SK-N-MC (cell line): ENCODE measurements around the gene TLK2.
"Not testable (repeated sequence)": the region's sequence is repeated elsewhere in the genome, so short reads cannot be mapped to it uniquely, and the experiment has no call there.

Source experiments
- DNase-seq: peaks from one replicate; pipeline ENCODE4 v3.0.0-alpha.2; 2011; ENCODE audit warnings: low read depth, low spot score
- H3K27ac ChIP-seq: fragments of 200-600 bp; sonication (generic); 2 replicates; pipeline ENCODE4 v1.5.1; 2016; ENCODE audit warnings: mixed run types
- H3K36me3 ChIP-seq: fragments of 200-600 bp; sonication (generic); 2 replicates; pipeline ENCODE4 v1.6.1; 2017; ENCODE audit warnings: antibody characterized with exemption, low read length, mixed read lengths; ENCODE audit not compliant: insufficient read depth
- H3K4me3 ChIP-seq: fragments of 200-600 bp; sonication (generic); 2 replicates; pipeline ENCODE4 v1.5.1; 2016
- H3K9ac ChIP-seq: fragments of 200-600 bp; sonication (generic); 2 replicates; pipeline ENCODE4 v1.8.0; 2017; ENCODE audit warnings: mixed run types, mixed read lengths; ENCODE audit not compliant: insufficient read length
- H3K9me3 ChIP-seq: fragments of 200-600 bp; sonication (generic); 2 replicates; pipeline ENCODE4 v1.6.1; 2017; ENCODE audit warnings: low read depth, mild to moderate bottlenecking, antibody characterized with exemption, low read length, moderate library complexity, mixed read lengths
- EZH2 ChIP-seq: fragments of 200-600 bp; sonication (generic); IDR thresholded peaks from one replicate; pipeline ENCODE4 v1.6.1; 2017; ENCODE audit warnings: antibody characterized with exemption
- FOXP2 ChIP-seq: optimal IDR thresholded peaks from 2 replicates; pipeline ENCODE3; 2011; ENCODE audit warnings: mild to moderate bottlenecking, moderate library complexity; ENCODE audit not compliant: insufficient read depth; ENCODE audit errors: extremely low read length, control extremely low read depth
- POLR2AphosphoS5 ChIP-seq: IDR thresholded peaks from 2 replicates; pipeline ENCODE4 v1.6.1; 2012; ENCODE audit warnings: mild to moderate bottlenecking, low read depth, low read length, borderline replicate concordance

The TLK2 gene

DNA sequence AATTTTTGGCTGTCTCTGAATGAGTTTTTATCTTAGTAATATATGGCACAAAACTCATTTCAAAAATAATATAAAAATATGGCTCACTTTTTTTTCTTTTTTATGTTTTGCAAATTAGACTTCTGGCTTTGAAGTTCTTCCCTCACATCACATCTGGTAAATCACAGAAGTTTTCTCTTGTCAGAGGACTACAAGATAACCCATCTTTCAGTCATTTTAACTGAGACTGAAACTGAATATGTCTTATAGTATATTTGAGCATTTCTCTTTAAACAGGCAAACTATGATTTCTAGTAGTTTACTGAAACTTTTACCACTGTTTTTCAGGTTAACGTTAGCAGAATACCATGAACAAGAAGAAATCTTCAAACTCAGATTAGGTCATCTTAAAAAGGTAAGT is 97.8 kb downstream of the TLK2 start:
- H3K4me3 ChIP-seq: no peak overlapping the region
- no peak overlapping the region for H3K27ac ChIP-seq
- no peaks in the 10 kb centered on the region for H3K9me3 ChIP-seq
- TF ChIP-seq FOXP2 (no peak), POLR2AphosphoS5 (no peak), EZH2 (no peak)
- DNase-seq: no peak
- H3K36me3 ChIP-seq: peaks cover 50% of the 10 kb centered on the region
- no peak overlapping the region for H3K9ac ChIP-seq

DNA sequence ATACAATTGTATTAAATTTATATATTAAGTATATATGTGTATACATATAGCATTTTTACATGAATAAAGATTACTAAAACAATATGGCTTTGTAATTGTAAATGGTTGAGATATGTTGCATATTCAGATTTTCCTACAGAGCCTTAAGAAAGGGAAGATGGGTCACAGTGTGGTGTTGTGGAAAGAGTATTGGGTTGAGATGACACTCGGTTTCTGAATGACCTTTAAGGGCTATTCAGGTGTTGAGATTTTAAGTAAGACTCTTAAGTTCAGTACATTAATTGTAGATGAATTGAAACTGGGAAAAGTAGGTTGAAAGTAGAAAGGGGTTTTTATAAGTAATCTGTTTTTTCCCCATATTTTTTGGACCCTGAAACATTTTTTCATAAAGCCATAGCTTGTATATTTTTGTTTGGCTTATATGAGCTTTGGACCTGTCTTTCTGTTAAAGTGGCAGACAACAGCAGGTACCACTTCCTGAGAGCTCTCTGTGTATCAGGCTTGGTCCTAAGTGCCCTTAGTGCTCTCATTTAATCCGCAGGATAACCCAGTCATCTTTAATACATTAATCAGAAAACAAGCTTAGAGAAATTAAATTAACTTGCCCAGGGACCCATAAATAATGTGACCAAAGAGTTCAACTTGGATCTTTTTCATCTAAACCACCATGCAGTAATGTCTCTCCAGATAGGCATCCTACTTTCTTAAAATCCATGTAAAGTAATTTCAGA is 100.3 kb downstream of the TLK2 start:
- no peak overlapping the region for H3K4me3 ChIP-seq
- no peak overlapping the region for H3K9ac ChIP-seq
- no peak for TF ChIP-seq EZH2
- TF ChIP-seq POLR2AphosphoS5: no peak
- TF ChIP-seq FOXP2: no peak
- peaks cover 40% of the 10 kb centered on the region for H3K36me3 ChIP-seq
- no peak overlapping the region for H3K27ac ChIP-seq
- no peaks in the 10 kb centered on the region for H3K9me3 ChIP-seq
- no peak for DNase-seq

DNA sequence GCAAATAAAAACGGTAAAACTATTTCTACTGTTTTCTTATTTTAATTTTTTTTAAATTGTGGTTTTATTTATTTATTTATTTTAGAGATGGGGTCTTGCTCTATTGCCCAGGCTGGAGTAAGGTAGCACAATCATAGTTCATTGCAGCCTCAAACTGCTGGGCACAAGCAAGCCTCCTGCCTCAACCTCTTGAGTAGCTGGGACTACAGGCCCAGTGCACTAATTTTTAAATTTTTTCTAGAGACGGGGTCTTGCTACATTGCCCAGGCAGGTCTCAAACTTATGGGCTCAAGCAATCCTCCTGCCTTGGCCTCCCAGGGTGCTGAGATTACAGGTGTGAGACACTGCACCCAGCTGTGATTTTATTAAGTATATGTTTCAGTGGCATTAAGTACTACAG is 102.3 kb downstream of the TLK2 start:
- no peak for DNase-seq
- Histone ChIP-seq H3K4me3 (no peak overlapping the region), H3K9ac (no peak overlapping the region), H3K36me3 (peaks cover 37% of the 10 kb centered on the region), H3K27ac (no peak overlapping the region), H3K9me3 (no peaks in the 10 kb centered on the region)
- TF ChIP-seq EZH2: no peak
- TF ChIP-seq POLR2AphosphoS5: no peak
- no peak for TF ChIP-seq FOXP2

DNA sequence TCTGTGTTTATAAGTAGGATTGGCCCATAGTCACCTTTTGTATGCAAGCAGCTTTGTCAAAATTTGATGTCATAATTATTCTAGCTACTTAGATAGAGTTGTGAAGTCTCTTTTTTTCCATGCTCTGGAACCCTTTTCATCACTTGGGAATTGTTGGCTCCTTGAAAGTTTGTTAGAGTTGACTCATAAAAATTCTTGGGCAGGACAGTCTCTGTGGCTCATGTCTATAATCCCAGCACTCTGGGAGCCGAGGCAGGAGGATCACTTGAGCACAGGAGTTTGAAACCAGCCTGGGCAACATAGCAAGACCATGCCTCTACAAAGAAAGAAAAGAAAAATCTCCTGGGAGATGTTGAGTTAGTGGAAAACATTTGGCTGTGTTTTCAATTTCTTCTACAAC is 103.1 kb downstream of the TLK2 start:
- peaks cover 34% of the 10 kb centered on the region for H3K36me3 ChIP-seq
- no peak for TF ChIP-seq POLR2AphosphoS5
- no peak for DNase-seq

DNA sequence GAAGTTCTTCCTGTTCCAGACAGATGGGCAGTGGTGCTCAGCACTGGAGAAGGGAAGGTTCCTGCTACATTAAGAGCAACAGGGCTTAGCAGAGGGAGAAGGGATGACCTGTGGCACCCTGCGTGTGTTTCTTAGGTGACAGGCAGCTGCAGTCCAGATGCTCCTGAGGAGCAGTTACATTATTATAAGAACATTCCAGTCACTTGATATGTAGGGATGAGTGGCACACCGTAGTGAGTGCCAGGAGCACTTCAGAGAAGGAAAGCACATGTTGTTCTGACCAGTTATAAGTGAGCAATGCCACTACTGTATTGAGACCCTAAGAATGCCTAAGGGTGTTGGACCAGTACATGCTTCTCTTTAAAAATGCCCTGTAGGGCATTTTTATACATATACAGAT is 108.9 kb downstream of the TLK2 start:
- no peak overlapping the region for H3K4me3 ChIP-seq
- peaks cover 40% of the 10 kb centered on the region for H3K36me3 ChIP-seq
- H3K9me3 ChIP-seq: no peaks in the 10 kb centered on the region
- H3K27ac ChIP-seq: no peak overlapping the region
- no peak for DNase-seq
- H3K9ac ChIP-seq: no peak overlapping the region
- TF ChIP-seq FOXP2 (no peak), EZH2 (no peak), POLR2AphosphoS5 (no peak)

More for the DNA sequence above, 103.1 kb downstream of the TLK2 start:
- peak overlapping the region; percentile 35; the same call in 1 of the 2 replicates for H3K27ac ChIP-seq
- no peaks in the 10 kb centered on the region for H3K9me3 ChIP-seq
- no peak overlapping the region for H3K9ac ChIP-seq
- H3K4me3 ChIP-seq: no peak overlapping the region

DNA sequence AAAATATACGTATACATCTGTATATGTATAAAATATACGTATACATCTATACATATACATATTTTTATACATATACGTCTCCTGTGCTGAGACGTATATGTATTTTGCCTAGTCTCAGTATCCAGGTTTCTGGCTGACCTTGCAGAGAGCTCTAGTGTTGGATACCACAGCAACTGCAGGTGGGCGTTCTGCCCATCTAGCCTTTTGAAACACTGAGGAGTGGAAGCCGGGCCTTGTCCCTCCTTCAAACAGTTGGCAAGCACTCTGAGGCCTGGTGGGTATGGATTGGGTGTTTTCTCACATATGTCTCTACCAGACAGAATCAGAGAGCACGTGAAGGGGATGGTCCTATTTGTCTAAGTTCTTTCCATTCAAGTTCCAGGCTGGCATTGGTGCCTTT is 109.5 kb downstream of the TLK2 start:
- peaks cover 46% of the 10 kb centered on the region for H3K36me3 ChIP-seq
- H3K27ac ChIP-seq: no peak overlapping the region
- no peak overlapping the region for H3K9ac ChIP-seq
- no peaks in the 10 kb centered on the region for H3K9me3 ChIP-seq
- TF ChIP-seq EZH2 (no peak), POLR2AphosphoS5 (no peak), FOXP2 (no peak)
- no peak overlapping the region for H3K4me3 ChIP-seq
- DNase-seq: no peak

DNA sequence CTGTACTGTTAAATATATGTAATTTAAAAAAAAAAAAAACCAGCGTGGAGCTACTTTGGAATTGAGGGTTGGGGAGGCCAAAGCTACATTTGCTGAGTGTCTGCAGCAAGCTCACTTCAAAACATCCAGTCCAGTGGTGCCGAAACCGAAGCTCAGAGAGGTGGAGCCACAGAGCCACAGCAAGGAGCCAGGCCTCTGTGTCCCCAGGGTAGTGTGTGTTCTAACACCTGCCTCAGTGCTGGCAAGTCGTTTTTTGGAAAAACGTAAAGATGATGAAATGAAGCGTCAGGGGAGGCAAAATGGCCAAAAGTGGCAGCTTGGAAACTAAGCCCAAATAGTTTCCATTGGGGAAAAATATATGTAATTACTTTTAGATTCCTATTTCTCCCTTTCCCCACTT is 112.7 kb downstream of the TLK2 start:
- Histone ChIP-seq H3K27ac (0 out of 2 replicates have a peak overlapping the region, but pooled peaks have one; percentile 8), H3K36me3 (peaks cover 51% of the 10 kb centered on the region), H3K4me3 (no peak overlapping the region), H3K9ac (no peak overlapping the region), H3K9me3 (peaks cover 4% of the 10 kb centered on the region; the same call in 1 of the 2 replicates)
- no peak for TF ChIP-seq EZH2
- no peak for TF ChIP-seq FOXP2
- no peak for TF ChIP-seq POLR2AphosphoS5
- no peak for DNase-seq

DNA sequence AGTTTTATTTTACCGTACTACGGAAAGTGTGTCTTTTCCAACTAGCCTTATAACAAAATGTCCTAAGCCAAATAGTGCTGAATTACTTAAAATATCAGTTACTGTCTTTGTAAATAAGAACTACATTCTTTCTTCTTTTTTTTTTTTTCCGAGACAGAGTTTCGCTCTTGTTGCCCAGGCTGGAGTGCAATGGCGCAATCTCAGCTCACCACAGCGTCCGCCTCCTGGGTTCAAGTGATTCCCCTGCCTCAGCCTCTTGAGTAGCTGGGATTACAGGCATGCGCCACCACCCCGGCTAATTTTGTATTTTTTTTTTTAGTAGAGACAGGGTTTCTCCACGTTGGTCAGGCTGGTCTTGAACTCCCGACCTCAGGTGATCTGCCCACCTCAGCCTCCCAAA is 113.2 kb downstream of the TLK2 start:
- not testable (repeated sequence) for H3K9ac ChIP-seq, H3K27ac ChIP-seq, H3K9me3 ChIP-seq, DNase-seq, H3K4me3 ChIP-seq
- peaks cover 54% of the 10 kb centered on the region for H3K36me3 ChIP-seq
